Spleen (tissue), 7 donors: Measurements from ENCODE around the gene ACTR3.
A peak's percentile ranks its signal among the peaks of the same experiment; 100 is the strongest.

Source experiments
- CTCF ChIP-seq, 11 experiments: fragments of 200-600 bp in 7 of 11; fragments of 450-650 bp in 4 of 11; sonication (generic) in 4 of 11; IDR thresholded peaks in 8 of 11; conservative IDR thresholded peaks in 3 of 11; 1 replicate in 7 of 11; 2 replicates in 4 of 11; pipeline versions ENCODE4 v1.4.0 to v1.8.0; 2016 to 2021; ENCODE audit warnings: antibody characterized with exemption in 11 of 11, inconsistent platforms in 4 of 11, mild to moderate bottlenecking in 1 of 11
- POLR2A ChIP-seq, 3 donors: fragments of 450-650 bp; IDR thresholded peaks; one replicate each; pipeline ENCODE4 v1.5.1; 2017; ENCODE audit warnings: antibody characterized with exemption in 3 of 3, mild to moderate bottlenecking in 1 of 3
- POLR2AphosphoS5 ChIP-seq, 3 donors: sonication (generic); formaldehyde crosslinking; IDR thresholded peaks; one replicate each; pipeline ENCODE4 v1.5.1; 2017; ENCODE audit warnings: antibody characterized with exemption in 3 of 3
- donor health status: DM: no; HTN: no; CAD: no; lungs with moderate emphysema.
- donor health status: DM: no; HTN: no; CAD: no.
- donor health status: DM: no; HTN: no; CAD: no.

- TF ChIP-seq CTCF (IDR thresholded peaks at IDR 0.05 in 8 of 11, conservative IDR thresholded peaks at IDR 0.05 in 3 of 11), result no peak
- TF ChIP-seq POLR2A (IDR thresholded peaks at IDR 0.05), result peak in 1 of 3 donors; percentile 31
- peak in 2 of 3 donors; percentile 67 to 88 for TF ChIP-seq POLR2AphosphoS5 (IDR thresholded peaks at IDR 0.05)
Measured at GRCh38 chr2:113886479-113887008, 3.3 kb upstream of the ACTR3 start.
